Astrocyte (in vitro differentiated cells and primary cell): ENCODE data around the gene CASK. TPM values are rescaled to one million over a fixed set of nuclear protein-coding genes. Genes with fewer than 3 reads are reported as not detected.

Experiments used
- DNase-seq: peaks from one replicate; pipeline ENCODE4 v3.0.0-alpha.2; 2010; ENCODE audit warnings: low read depth
- FAIRE-seq: peaks from 2 replicates; lab custom pipeline; 2011; peaks lifted over from hg19 to GRCh38; lab: Jason Lieb, UNC
- H2AFZ ChIP-seq: 2 replicates; pipeline ENCODE4 v1.6.0; 2012; ENCODE audit warnings: low read depth, low read length, inconsistent platforms
- H3K27ac ChIP-seq: 2 replicates; pipeline ENCODE4 v1.5.1; 2011; ENCODE audit warnings: low read depth, low read length, inconsistent platforms
- H3K27me3 ChIP-seq: 2 replicates; pipeline ENCODE4 v1.6.0; 2011; ENCODE audit warnings: low read length, inconsistent platforms; ENCODE audit not compliant: insufficient read depth
- H3K36me3 ChIP-seq: 2 replicates; pipeline ENCODE4 v1.5.1; 2011; ENCODE audit warnings: low read length, inconsistent platforms; ENCODE audit not compliant: insufficient read depth
- H3K4me1 ChIP-seq: 2 replicates; pipeline ENCODE4 v1.5.1; 2011; ENCODE audit warnings: low read length, inconsistent platforms; ENCODE audit not compliant: insufficient read depth
- H3K4me2 ChIP-seq: 2 replicates; pipeline ENCODE4 v1.6.0; 2012; ENCODE audit warnings: low read length, inconsistent platforms
- H3K4me3 ChIP-seq: 2 replicates; pipeline ENCODE4 v1.5.1; 2011; ENCODE audit warnings: low read depth, mild to moderate bottlenecking, low read length, inconsistent platforms; ENCODE audit not compliant: insufficient read depth
- H3K79me2 ChIP-seq: 2 replicates; pipeline ENCODE4 v1.6.0; 2012; ENCODE audit warnings: mild to moderate bottlenecking, low read length, inconsistent platforms; ENCODE audit not compliant: insufficient read depth
- H3K9ac ChIP-seq: 2 replicates; pipeline ENCODE4 v1.6.0; 2012; ENCODE audit warnings: mild to moderate bottlenecking, low read length, inconsistent platforms
- H3K9me3 ChIP-seq: 2 replicates; pipeline ENCODE4 v1.5.1; 2012; ENCODE audit warnings: low read depth, mild to moderate bottlenecking, low read length, inconsistent platforms; ENCODE audit not compliant: insufficient read depth
- H4K20me1 ChIP-seq: 2 replicates; pipeline ENCODE4 v1.6.0; 2012; ENCODE audit warnings: low read length, inconsistent platforms; ENCODE audit not compliant: insufficient read depth
- H3K27ac Mint-ChIP-seq: one replicate; pipeline ENCODE4 v1.8.0; 2021; ENCODE audit warnings: mild to moderate bottlenecking, mixed read lengths; ENCODE audit not compliant: unreplicated experiment
- H3K27me3 Mint-ChIP-seq: one replicate; pipeline ENCODE4 v1.8.0; 2021; ENCODE audit warnings: low read depth, mixed read lengths; ENCODE audit not compliant: unreplicated experiment
- H3K36me3 Mint-ChIP-seq: one replicate; pipeline ENCODE4 v1.8.0; 2021; ENCODE audit warnings: low read depth, mixed read lengths; ENCODE audit not compliant: unreplicated experiment
- H3K4me1 Mint-ChIP-seq: one replicate; pipeline ENCODE4 v1.8.0; 2021; ENCODE audit warnings: low read depth, mixed read lengths; ENCODE audit not compliant: unreplicated experiment
- H3K4me3 Mint-ChIP-seq: one replicate; pipeline ENCODE4 v1.8.0; 2021; ENCODE audit warnings: mild to moderate bottlenecking, moderate library complexity, mixed read lengths; ENCODE audit not compliant: unreplicated experiment
- H3K9me3 Mint-ChIP-seq: one replicate; pipeline ENCODE4 v1.8.0; 2021; ENCODE audit warnings: mild to moderate bottlenecking, mixed read lengths; ENCODE audit not compliant: unreplicated experiment
- CTCF ChIP-seq: IDR thresholded peaks from 2 replicates; pipeline ENCODE4 v1.5.1; 2011; ENCODE audit warnings: low read depth, mild to moderate bottlenecking, inconsistent platforms, low read length, moderate library complexity; ENCODE audit not compliant: insufficient read depth
- EZH2 ChIP-seq: IDR thresholded peaks from 2 replicates; pipeline ENCODE4 v1.6.1; 2012; ENCODE audit warnings: mild to moderate bottlenecking, low read length, inconsistent platforms; ENCODE audit not compliant: insufficient read depth
- total RNA-seq: library from RNA; stranded (reverse); gene quantifications from 2 replicates; pipeline ENCODE4 v1.2.1, GENCODE V29; 2021

The CASK gene
- total RNA-seq, 1 donor from 2014 or later: 99.3 TPM

- Mint-ChIP-seq H3K4me3 (no peak overlapping the region), H3K27me3 (no peaks in the 10 kb centered on the region), H3K27ac (no peak overlapping the region), H3K36me3 (no peaks in the 10 kb centered on the region), H3K9me3 (no peaks in the 10 kb centered on the region), H3K4me1 (no peaks in the 10 kb centered on the region)
- FAIRE-seq (peak; percentile 29), DNase-seq (no peak)
- no peak overlapping the region for H3K9ac ChIP-seq
- H3K79me2 ChIP-seq: peaks cover 21% of the 10 kb centered on the region
- H3K9me3 ChIP-seq: no peaks in the 10 kb centered on the region
- no peak overlapping the region for H3K4me2 ChIP-seq
- H3K36me3 ChIP-seq: no peaks in the 10 kb centered on the region
- H3K27me3 ChIP-seq: no peaks in the 10 kb centered on the region
- H4K20me1 ChIP-seq: peaks cover 3% of the 10 kb centered on the region
- no peak overlapping the region for H2AFZ ChIP-seq
- TF ChIP-seq EZH2 (no peak), CTCF (no peak)
- no peak overlapping the region for H3K27ac ChIP-seq
- H3K4me1 ChIP-seq: no peaks in the 10 kb centered on the region
- H3K4me3 ChIP-seq: no peak overlapping the region
These were observed 37.6 kb downstream of the CASK start for GRCh38 chrX:41885724-41886123.

GRCh38 chrX:41881166-41881565 lies 42.2 kb downstream of the CASK start:
- Histone ChIP-seq H3K4me2 (no peak overlapping the region), H4K20me1 (peaks cover 8% of the 10 kb centered on the region), H3K9me3 (no peaks in the 10 kb centered on the region), H3K27ac (no peak overlapping the region), H3K4me1 (no peaks in the 10 kb centered on the region), H3K36me3 (no peaks in the 10 kb centered on the region), H2AFZ (no peak overlapping the region), H3K79me2 (peaks cover 12% of the 10 kb centered on the region), H3K27me3 (no peaks in the 10 kb centered on the region), H3K9ac (no peak overlapping the region), H3K4me3 (no peak overlapping the region)
- Mint-ChIP-seq H3K9me3 (no peaks in the 10 kb centered on the region), H3K27ac (no peak overlapping the region), H3K36me3 (no peaks in the 10 kb centered on the region), H3K4me1 (peaks cover 3% of the 10 kb centered on the region), H3K4me3 (no peak overlapping the region), H3K27me3 (no peaks in the 10 kb centered on the region)
- no peak for TF ChIP-seq EZH2
- TF ChIP-seq CTCF: no peak
- DNase-seq (no peak), FAIRE-seq (no peak)

GRCh38 chrX:41877167-41877566 lies 46.2 kb downstream of the CASK start:
- no peak overlapping the region for H3K4me2 ChIP-seq
- Mint-ChIP-seq H3K4me3 (no peak overlapping the region), H3K27me3 (no peaks in the 10 kb centered on the region), H3K4me1 (peaks cover 6% of the 10 kb centered on the region), H3K27ac (no peak overlapping the region), H3K36me3 (no peaks in the 10 kb centered on the region), H3K9me3 (no peaks in the 10 kb centered on the region)
- TF ChIP-seq EZH2 (no peak), CTCF (no peak)
- no peaks in the 10 kb centered on the region for H3K4me1 ChIP-seq
- peaks cover 8% of the 10 kb centered on the region for H3K79me2 ChIP-seq
- no peak overlapping the region for H3K27ac ChIP-seq
- no peaks in the 10 kb centered on the region for H3K36me3 ChIP-seq
- no peaks in the 10 kb centered on the region for H3K27me3 ChIP-seq
- no peak for DNase-seq
- peaks cover 8% of the 10 kb centered on the region for H4K20me1 ChIP-seq
- no peak overlapping the region for H3K9ac ChIP-seq
- no peak for FAIRE-seq
- no peaks in the 10 kb centered on the region for H3K9me3 ChIP-seq
- H2AFZ ChIP-seq: no peak overlapping the region
- H3K4me3 ChIP-seq: no peak overlapping the region
